Jurkat, Clone E6-1 (cell line): Measurements from ENCODE around the gene ATAT1.

Experiments used
- DNase-seq: peaks from one replicate; pipeline ENCODE4 v3.0.0-alpha.2; 2011; ENCODE audit warnings: low read depth, low spot score
- H3K4me3 ChIP-seq: 2 replicates; pipeline ENCODE4 v1.5.1; 2011; ENCODE audit warnings: mild to moderate bottlenecking, low read length, control low read depth, moderate library complexity

Gene ATAT1

DNA sequence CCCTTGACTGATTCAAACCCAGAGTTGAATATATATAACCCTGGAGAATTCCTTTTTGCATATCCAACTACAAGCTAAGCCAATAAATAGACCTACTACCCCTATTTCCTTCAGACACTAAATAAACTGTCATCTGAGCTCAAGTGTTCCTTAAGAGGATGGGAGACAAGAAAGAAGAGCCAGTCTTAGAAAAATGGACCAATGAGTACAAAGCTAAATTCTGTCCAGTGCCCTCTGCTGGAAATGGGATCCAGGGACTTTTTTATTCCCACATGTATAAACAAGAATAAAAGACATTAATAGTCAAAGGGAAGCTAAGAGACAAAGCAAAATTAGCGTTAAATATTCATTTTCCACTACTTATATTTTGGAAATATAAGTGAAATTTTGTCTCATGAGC lies 14.5 kb upstream of the ATAT1 start:
- DNase-seq: no peak
- no peak overlapping the region for H3K4me3 ChIP-seq

GRCh38 chr6:30612687-30613248 lies 13.9 kb upstream of the ATAT1 start:
- DNase-seq: no peak
- no peak overlapping the region for H3K4me3 ChIP-seq

DNA sequence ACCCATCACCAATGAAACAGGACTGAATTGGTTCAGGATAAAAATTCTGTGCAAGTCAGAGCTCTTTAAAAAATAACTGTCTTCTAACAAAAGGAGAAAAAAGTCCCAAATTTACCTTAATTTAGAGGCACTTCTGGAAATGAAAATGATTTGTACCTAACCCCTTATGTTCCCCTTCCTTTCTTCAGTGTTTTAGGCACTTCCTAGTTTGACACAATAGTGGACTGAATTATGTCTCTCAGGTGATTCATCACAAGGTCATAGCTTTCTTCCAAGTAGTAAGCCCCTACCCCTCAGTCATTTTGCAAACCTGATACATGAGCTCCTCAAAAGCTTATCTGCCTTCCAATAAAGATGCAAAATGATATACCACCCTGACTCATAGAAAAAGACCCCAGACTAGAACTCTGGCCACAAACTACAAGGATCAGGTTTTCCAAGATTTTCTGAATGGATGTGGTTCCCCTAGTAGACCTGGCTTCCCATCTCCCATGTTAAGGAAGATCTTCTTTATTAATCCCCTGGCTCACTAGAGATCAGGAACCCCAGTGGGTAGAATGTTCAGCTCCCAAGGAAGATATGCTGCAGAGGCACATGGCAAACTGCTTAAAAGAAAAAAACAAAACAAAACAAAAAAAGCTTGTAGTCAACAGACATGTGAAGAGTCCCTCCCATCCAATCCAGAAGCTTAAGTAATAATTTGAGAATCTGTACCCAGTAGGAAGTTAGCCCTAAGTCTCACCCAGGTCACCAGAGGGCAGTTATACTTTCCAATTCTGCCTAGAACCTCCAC lies 13.2 kb upstream of the ATAT1 start:
- no peak overlapping the region for H3K4me3 ChIP-seq
- DNase-seq: no peak

GRCh38 chr6:30614044-30614842 lies 12.4 kb upstream of the ATAT1 start:
- peak overlapping the region; percentile 96 for H3K4me3 ChIP-seq
- DNase-seq: no peak

DNA sequence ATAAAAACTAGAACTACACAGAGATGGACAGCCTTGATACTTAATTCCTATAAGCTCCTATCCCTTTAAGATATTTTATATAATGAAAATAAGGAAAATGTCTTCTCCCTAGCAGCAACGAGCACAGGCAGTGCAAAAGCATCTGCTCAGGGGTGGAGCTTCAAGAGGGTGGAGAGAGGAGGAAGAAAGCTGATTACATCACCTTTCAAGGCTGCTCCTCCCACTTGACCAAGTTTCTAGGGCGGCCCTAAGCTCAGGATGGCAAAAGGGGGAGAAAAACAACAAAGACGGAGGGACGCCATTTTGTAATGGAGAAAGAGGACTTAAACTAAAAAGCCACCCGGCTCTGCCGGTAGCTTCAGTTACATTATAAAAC lies 11.8 kb upstream of the ATAT1 start:
- peak overlapping the region; percentile 96 for H3K4me3 ChIP-seq
- DNase-seq: peak; percentile 98

DNA sequence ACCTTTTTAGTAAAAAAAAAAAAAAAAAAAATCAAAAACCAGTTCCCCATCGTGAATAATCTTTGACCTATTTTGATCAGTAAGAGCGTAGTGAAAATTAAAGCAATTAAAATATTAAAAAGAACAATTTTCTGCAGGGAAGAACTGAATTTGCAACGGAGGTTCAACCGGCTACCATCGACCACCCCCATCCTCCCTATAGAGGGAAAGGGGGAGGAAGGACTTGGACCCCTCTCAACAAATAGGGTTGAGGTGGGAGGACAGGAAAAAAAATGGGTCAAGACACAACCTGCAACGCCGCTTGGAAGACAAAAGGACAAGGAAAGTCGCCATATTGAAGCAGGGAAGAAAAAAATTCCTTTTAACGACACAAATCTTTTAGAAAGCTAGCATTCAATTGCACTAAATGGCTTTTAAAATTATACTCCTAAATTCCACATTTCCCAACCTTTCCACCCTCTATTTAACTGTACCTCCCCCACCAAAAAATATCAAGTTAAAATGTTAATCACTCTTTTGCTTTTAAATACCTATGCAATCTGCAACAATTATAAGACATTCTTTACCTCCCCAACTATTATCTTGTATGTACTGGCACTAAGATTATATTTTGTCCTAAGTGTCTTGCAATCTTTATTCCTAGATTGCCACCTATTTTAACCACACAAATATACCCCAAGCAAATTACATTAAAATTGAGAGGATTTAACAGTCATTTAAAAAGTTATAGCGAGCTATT lies 11.3 kb upstream of the ATAT1 start:
- peak overlapping the region; percentile 96 for H3K4me3 ChIP-seq
- DNase-seq: peak; percentile 78

DNA sequence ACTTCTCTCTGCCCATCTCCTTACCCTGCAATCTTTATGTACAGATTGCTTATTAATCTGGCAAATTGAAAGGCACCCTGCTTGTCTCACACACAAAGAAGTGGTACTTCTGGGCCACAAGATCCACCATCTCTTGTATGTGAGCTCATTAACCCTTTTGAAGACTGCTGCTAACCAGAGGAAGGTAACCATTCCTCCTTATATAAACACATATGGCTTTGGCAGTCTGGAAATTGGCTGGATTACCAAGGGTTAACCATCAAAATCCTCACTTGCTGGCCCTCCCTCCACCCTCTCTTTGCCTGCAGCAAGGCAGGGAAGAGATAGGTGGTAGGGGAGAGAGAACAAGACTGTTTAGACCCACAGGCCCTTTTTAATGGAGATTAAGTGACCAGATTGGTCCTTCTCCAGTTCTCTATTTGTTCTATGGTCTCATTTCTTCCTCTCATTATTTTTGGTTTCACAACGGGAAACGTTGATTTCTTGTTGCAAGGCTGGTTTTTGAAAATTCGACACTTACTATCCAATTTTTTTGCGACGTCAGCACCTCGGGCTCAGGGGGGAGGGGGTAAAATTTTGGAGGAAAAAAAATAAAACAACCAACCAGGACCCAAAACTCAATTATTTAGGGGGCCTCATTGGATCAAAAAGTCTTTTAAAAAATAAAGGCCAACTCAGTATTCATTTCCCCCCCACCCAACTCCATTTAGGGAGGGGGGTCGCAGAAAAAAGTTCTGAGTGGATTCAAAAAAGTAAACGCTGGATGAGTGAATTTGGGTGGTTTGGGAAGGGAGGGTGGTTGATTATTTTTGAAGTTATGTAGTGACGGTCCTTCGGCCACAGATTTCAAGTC lies 10.5 kb upstream of the ATAT1 start:
- H3K4me3 ChIP-seq: peak overlapping the region; percentile 96
- DNase-seq: no peak

DNA sequence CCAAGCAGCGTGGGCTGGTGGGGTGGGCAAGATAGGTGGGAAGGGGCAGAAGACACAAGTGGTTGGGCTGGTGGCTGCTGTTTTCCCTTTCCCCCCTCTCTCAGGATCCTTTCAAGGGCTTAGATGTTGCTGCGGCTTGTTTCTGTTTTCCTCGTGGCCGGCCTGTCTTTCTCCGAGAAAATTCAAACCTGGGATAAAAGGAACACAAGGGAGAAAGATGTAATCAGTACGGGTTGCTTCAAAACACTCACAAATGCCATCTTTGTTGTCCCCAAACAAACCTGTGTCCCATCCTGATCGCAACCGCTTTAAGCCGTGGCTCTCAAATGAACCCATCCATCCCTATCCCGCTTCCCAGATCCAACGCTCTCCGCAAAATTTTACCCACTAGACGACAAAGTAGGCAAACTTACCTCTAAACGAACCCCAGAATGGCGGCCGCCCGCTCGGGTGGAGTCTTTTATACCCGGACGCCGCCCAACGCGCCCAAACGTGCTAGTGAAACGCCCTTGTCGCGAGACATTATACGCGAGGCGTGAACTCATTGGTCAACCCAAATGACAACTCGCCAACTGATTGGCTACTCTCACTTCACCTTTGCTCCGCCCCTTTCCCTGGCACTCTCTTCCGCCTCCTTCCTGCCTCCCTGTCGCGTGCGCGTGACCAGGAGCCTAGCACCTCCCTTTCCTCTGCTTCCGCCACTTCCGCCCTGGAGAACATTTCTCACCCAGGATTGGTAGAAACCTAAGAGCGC lies 9.7 kb upstream of the ATAT1 start, which contains the start of gene PPP1R10:
TSS of gene PPP1R10 (minus strand) at position 433 of the 754 bp plus-strand sequence. CDS start 7,299 bp downstream, outside the sequence.
- H3K4me3 ChIP-seq: peak within 1 kb of the TSS; percentile 96
- DNase-seq: peak; percentile 100

- H3K4me3 ChIP-seq: peak within 1 kb of the TSS; percentile 96
- peak; percentile 98 for DNase-seq
Measured at GRCh38 chr6:30617565-30618269, 9.0 kb upstream of the ATAT1 start, which contains the start of gene MRPS18B. MRPS18B (plus strand) TSS chr6:30617840; CDS start chr6:30617866, 26 bp downstream.

DNA sequence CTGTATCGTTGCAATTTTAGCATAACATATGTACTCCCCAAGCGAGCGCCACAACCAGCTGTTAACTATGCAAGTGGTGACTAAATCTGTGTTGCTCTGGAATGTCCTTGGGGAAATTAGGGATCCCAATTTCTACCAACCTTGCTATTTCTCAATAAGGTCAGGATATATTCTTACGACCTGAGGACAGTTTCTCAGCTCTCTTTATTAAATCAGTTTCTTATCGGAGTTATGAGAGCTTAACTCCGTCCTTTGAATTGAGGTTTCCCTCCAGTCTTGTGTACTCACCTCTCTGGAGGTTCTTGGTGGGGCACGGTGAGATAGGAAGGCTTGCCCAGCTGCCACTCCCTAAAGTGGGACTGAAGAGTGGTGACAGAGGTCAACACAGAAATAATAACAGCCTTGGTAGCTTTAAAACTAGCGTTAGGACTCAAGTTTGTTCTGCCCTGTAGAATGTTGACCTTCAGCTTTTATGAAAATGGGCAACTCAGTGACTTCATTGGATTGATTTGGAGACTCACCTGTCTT lies 8.3 kb upstream of the ATAT1 start:
- peak overlapping the region; percentile 68 for H3K4me3 ChIP-seq
- no peak for DNase-seq

DNA sequence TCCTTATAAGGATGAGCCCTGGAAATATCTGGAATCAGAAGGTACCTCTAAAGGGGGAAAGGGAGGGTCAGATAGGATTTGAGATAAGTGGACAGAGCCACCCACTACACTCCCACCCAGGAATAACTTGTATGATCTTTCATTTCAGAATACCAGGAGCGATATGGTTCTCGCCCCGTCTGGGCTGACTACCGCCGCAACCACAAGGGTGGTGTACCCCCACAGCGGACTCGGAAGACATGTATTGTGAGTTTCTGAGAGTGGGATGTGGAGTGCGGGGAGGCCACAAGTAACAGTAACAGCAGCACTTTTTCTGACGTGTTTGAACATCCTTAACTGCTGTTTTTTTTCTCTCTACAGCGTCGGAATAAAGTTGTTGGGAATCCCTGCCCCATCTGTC lies 7.1 kb upstream of the ATAT1 start:
- H3K4me3 ChIP-seq: no peak overlapping the region
- no peak for DNase-seq

GRCh38 chr6:30625511-30625910 lies 1.2 kb upstream of the ATAT1 start:
- no peak for DNase-seq
- H3K4me3 ChIP-seq: no peak overlapping the region

- DNase-seq: no peak
- H3K4me3 ChIP-seq: no peak overlapping the region
Measured at GRCh38 chr6:30635834-30636233, 9.2 kb downstream of the ATAT1 start.

- no peak for DNase-seq
- no peak overlapping the region for H3K4me3 ChIP-seq
Measured at GRCh38 chr6:30640481-30640880, 13.8 kb downstream of the ATAT1 start.

- H3K4me3 ChIP-seq: no peak overlapping the region
- peak; percentile 70 for DNase-seq
Measured at GRCh38 chr6:30641048-30641447, 14.4 kb downstream of the ATAT1 start.

DNA sequence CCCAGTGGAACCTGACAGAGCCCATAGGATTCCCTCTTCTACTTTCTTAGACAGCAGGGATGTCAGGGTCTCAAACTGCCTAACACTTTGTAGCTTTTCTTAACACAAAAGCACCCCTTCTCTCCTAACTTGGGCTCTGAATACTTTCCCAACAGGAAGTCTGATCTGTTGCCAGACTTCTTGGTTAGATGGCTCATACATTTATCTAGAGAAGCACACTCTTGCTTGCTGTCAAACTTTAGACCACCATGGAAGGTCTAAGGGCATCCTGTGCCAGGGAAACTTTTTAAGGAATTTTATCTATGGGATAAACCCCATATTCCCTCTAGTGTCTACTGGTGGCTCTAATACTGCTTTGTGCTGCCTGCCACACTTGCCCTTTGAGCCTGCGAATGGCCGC lies 17.0 kb downstream of the ATAT1 start:
- no peak for DNase-seq
- H3K4me3 ChIP-seq: no peak overlapping the region

DNA sequence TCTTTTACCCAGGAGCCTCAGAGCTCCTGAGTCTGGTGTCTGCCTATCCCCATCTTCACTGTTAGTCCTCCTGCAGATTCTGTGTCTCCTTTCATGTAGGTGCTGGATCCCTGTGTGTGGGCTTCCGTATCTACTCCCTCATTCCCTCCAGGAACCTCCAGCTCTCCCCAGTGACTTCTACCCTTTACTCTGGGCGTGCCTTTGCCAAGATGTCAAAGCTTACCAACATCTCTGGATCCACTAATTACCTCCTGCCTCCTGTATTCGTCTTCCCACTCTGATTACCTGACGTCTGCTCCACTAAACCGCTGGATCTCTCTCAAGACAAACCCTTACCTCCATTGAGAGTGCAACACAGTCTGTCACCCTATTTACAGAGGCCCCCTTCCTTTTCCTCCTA lies 18.1 kb downstream of the ATAT1 start:
- no peak for DNase-seq
- no peak overlapping the region for H3K4me3 ChIP-seq
